PC-3 (cell line): ENCODE measurements around the gene RPS16. TPM values are rescaled to one million over a fixed set of nuclear protein-coding genes. Genes with fewer than 3 reads are reported as not detected.
A peak's percentile ranks its signal among the peaks of the same experiment; 100 is the strongest.

Experiments
- ATAC-seq: fragments of 200-7000 bp; cut with Tn5 transposase; 2 replicates; pipeline ENCODE4 v1.9.1; 2020; ENCODE audit warnings: mild to moderate bottlenecking, moderate library complexity
- BruUV-seq: library from RNA; stranded (reverse); fragments of 400-500 nt; replicated peaks from 2 replicates; lab custom pipeline; 2021; lab: Mats Ljungman, UMichigan
- CTCF ChIA-PET: fragments of 300-600 bp; sonication (Branson Sonifier 250); formaldehyde crosslinking; loops from one replicate; lab custom pipeline; 2022; ENCODE audit warnings: antibody characterized with exemption; lab: Charles Lee
- POLR2A ChIA-PET: fragments of 300-600 bp; sonication (Branson Sonifier 250); formaldehyde crosslinking; loops from one replicate; lab custom pipeline; 2022; ENCODE audit warnings: antibody characterized with exemption; ENCODE audit not compliant: unreplicated experiment; lab: Charles Lee
- DNase-seq: peaks from one replicate; pipeline ENCODE4 v3.0.0-alpha.2; 2015
- H2AFZ ChIP-seq: fragments of 300-600 bp; sonication (generic); 2 replicates; pipeline ENCODE4 v1.6.0; 2016; ENCODE audit warnings: antibody characterized with exemption, low read length
- H3F3A ChIP-seq: fragments of 300-600 bp; sonication (generic); one replicate; pipeline ENCODE4 v1.6.0; 2017; ENCODE audit warnings: antibody characterized with exemption, low read length, control low read depth, mild to moderate bottlenecking; ENCODE audit not compliant: unreplicated experiment
- H3K27ac ChIP-seq: fragments of 300-600 bp; sonication (generic); 2 replicates; pipeline ENCODE4 v1.5.1; 2016; ENCODE audit warnings: mild to moderate bottlenecking, low read length
- H3K27me3 ChIP-seq: fragments of 300-600 bp; sonication (generic); 2 replicates; pipeline ENCODE4 v1.6.1; 2016; ENCODE audit warnings: low read length, mixed read lengths
- H3K36me3 ChIP-seq: fragments of 300-600 bp; sonication (generic); 2 replicates; pipeline ENCODE4 v1.6.1; 2016; ENCODE audit warnings: low read depth, mixed run types, low read length, mixed read lengths
- H3K4me1 ChIP-seq: fragments of 300-600 bp; sonication (generic); 2 replicates; pipeline ENCODE4 v1.5.1; 2016; ENCODE audit warnings: low read length; ENCODE audit not compliant: insufficient read depth
- H3K4me2 ChIP-seq: fragments of 300-600 bp; sonication (generic); 2 replicates; pipeline ENCODE4 v1.6.0; 2016; ENCODE audit warnings: low read length
- H3K4me3 ChIP-seq: fragments of 300-600 bp; sonication (generic); 2 replicates; pipeline ENCODE4 v1.5.1; 2016; ENCODE audit warnings: mild to moderate bottlenecking, low read length, mixed read lengths
- H3K79me2 ChIP-seq: fragments of 300-600 bp; sonication (generic); 2 replicates; pipeline ENCODE4 v1.6.1; 2017; ENCODE audit warnings: low read length, mixed read lengths
- H3K9ac ChIP-seq: fragments of 300-600 bp; sonication (generic); 2 replicates; pipeline ENCODE4 v1.6.0; 2016; ENCODE audit warnings: mild to moderate bottlenecking, low read length
- H3K9me2 ChIP-seq: fragments of 300-600 bp; sonication (generic); replicated peaks from 2 replicates; pipeline ENCODE4 v1.6.1; 2016; ENCODE audit warnings: mixed run types, low read length, mixed read lengths
- H3K9me3 ChIP-seq: fragments of 300-600 bp; sonication (generic); 2 replicates; pipeline ENCODE4 v1.6.1; 2016; ENCODE audit warnings: low read length, mixed read lengths
- H4K20me1 ChIP-seq: fragments of 300-600 bp; sonication (generic); 2 replicates; pipeline ENCODE4 v1.6.1; 2016; ENCODE audit warnings: low read length, mixed read lengths
- CTCF ChIP-seq: fragments of 300-600 bp; sonication (generic); conservative IDR thresholded peaks from 2 replicates; pipeline ENCODE4 v1.5.1; 2017; ENCODE audit warnings: antibody characterized with exemption, low read depth, mild to moderate bottlenecking, low read length
- EZH2 ChIP-seq: fragments of 300-600 bp; sonication (generic); IDR thresholded peaks from one replicate; pipeline ENCODE4 v1.6.1; 2017; ENCODE audit warnings: antibody characterized with exemption, mild to moderate bottlenecking, low read length; ENCODE audit not compliant: unreplicated experiment
- EZH2phosphoT487 ChIP-seq: fragments of 300-600 bp; sonication (generic); IDR thresholded peaks from 2 replicates; pipeline ENCODE4 v1.6.1; 2018; ENCODE audit warnings: mild to moderate bottlenecking, antibody characterized with exemption, low read length, borderline replicate concordance
- intact Hi-C: fragments of 100-400 bp; cut with micrococcal nuclease; formaldehyde crosslinking; loops from 2 replicates; pipeline ENCODE4 v1.9.0; 2023
- total RNA-seq: library from RNA; depleted of rRNA; stranded (reverse); fragments of >200 nt; gene quantifications from 2 replicates; pipeline ENCODE4 v1.2.3, GENCODE V29; 2014

The RPS16 gene
- total RNA-seq, 1 experiment from 2014 or later = 418 TPM

- intact Hi-C loops = loop anchor here (2.0 kb wide), 1 partner anchor 19 kb away; no protein-coding TSS in a partner anchor
- DNase-seq = peak; percentile 98
- Histone ChIP-seq H3K9me2 (no peaks in the 10 kb centered on the region), H3K4me2 (peak within 1 kb of the TSS; percentile 98), H3F3A (no peaks in the 10 kb centered on the region), H3K27ac (peak within 1 kb of the TSS; percentile 83), H3K79me2 (peaks cover 16% of the 10 kb centered on the region), H3K9ac (peak within 1 kb of the TSS; percentile 90), H3K9me3 (no peaks in the 10 kb centered on the region), H3K4me1 (peaks cover 30% of the 10 kb centered on the region), H3K4me3 (peak within 1 kb of the TSS; percentile 93), H2AFZ (peak within 1 kb of the TSS; percentile 65), H3K36me3 (peaks cover 9% of the 10 kb centered on the region), H4K20me1 (peaks cover 14% of the 10 kb centered on the region), H3K27me3 (no peaks in the 10 kb centered on the region)
- no TSS peak for BruUV-seq
- ChIA-PET CTCF (interaction anchor here (1.0 kb wide), 1 partner anchor 10 kb away, joined by 3 read pairs; no protein-coding TSS in a partner anchor), POLR2A (no interaction called here)
- TF ChIP-seq CTCF (peak; percentile 73), EZH2 (no peak), EZH2phosphoT487 (no peak)
- peak; percentile 62 for ATAC-seq
Observed at GRCh38 chr19:39412100-39412866, 23.5 kb downstream of the RPS16 start, which contains the start of gene PLEKHG2. Gene PLEKHG2, plus strand, starts transcription at chr19:39412669. Its CDS starts 1,418 bp downstream, at chr19:39414087.

GRCh38 chr19:39411832-39412099 lies 24.0 kb downstream of the RPS16 start:
- TF ChIP-seq CTCF = peak; percentile 91
- TF ChIP-seq EZH2phosphoT487 = no peak
- TF ChIP-seq EZH2 = no peak
- ATAC-seq (peak; percentile 39), DNase-seq (peak; percentile 86)
- Histone ChIP-seq H3K27ac (peak overlapping the region; percentile 83), H3K4me2 (peak overlapping the region; percentile 90), H3K9me2 (no peaks in the 10 kb centered on the region), H3K9me3 (no peaks in the 10 kb centered on the region), H3K79me2 (peaks cover 21% of the 10 kb centered on the region), H3K9ac (0 out of 2 replicates have a peak overlapping the region, but pooled peaks have one; percentile 2), H3K4me1 (peaks cover 30% of the 10 kb centered on the region), H3K4me3 (peak overlapping the region; percentile 52), H3K36me3 (peaks cover 9% of the 10 kb centered on the region), H3F3A (no peaks in the 10 kb centered on the region), H4K20me1 (peaks cover 19% of the 10 kb centered on the region), H2AFZ (no peak overlapping the region), H3K27me3 (no peaks in the 10 kb centered on the region)
- ChIA-PET CTCF (interaction anchor here (1.0 kb wide), 1 partner anchor 9 kb away, joined by 3 read pairs; no protein-coding TSS in a partner anchor), POLR2A (no interaction called here)
- intact Hi-C loops = loop anchor here (1.0 to 2.0 kb wide), 2 partner anchors 14 to 19 kb away; no protein-coding TSS in a partner anchor
- BruUV-seq = no TSS peak
